ENCODE measurements around the gene ECE2.

ECE2 gene

DNA sequence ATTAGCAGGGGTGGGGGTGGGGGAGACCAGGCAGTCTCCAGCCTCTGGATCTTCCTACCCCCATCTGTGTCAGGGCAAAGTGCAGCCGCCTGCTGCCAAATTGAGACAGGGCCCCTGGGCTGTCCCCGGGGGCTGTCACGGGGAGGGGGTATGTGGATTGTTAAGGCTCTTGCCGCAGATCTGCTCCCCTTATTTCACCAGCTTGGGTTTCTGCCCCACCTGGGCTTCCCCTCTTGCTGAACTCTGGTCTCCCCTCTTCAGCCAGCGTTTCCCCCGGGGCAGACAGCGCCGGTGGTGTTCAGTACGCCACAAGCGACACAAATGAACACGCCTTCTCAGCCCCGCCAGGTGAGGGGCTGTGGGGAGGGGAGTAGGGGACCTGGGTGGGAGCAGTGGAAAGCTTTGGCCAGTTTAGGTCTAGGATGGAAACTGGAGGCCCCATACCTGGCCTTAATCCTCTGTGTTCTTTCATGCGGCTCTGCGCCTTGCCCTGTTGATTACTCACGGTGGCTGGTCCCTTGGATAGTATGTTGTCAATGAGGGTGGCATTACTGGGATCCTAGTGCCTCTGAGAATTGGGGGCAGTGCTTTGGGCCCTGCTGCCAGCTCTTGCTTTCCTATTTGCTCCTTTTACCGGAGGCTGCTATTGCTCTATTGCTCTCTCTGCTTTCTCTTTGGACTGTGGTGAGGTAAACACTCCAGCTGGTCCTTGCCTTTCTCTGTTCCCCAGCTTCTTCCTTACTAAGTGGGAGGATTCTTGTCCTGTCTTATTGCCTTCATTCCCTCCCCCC lies 40.2 kb downstream of the ECE2 start:
- DNase-seq = no peak

DNA sequence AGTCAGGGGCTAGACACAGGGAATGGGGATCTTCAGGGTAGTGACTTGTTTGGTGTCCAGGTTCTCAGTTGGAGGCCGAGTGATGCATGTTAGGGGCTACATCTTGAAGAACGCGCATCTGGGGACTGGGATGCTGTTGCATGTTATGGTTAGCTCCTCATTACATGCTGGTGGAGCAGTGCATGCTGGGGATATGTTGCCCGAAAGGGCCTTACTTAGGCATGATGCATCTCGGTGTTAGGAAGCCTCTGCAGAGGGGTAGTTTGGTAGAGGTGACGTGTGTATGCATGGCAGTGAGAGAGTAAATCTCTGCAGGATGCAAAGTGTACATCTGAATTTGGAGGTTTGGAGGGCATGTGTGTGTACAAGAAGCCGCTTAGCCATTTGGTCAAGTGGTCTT lies 41.0 kb downstream of the ECE2 start:
- DNase-seq = no peak

DNA sequence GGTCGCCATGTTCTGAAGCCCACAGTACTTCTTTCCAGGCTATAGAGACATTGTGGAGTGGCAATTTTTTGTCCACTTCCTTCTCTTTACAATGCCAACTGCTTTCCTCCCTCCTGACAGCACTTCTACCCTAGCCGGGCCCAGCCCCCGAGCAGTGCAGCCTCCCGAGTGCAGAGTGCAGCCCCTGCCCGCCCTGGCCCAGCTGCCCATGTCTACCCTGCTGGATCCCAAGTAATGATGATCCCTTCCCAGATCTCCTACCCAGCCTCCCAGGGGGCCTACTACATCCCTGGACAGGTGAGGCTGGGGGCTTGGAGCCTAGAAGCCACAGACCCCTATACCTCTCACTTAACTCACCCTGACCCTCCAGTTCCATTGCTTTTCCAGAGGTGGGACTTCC lies 41.4 kb downstream of the ECE2 start:
- no peak for DNase-seq

DNA sequence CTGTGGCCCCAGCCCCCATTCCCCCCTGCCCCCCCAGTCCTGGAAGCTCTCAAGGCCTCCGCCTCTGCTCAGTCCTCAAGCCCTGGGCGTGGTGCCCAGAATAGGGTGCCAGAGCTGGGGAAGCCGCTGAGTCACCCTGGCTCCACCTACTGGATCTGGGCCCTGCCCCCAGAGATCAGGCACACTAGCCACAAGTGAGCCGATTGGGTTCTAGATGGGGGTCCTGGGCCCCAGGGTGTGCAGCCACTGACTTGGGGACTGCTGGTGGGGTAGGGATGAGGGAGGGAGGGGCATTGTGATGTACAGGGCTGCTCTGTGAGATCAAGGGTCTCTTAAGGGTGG lies 44.3 kb downstream of the ECE2 start:
- DNase-seq = no peak

DNA sequence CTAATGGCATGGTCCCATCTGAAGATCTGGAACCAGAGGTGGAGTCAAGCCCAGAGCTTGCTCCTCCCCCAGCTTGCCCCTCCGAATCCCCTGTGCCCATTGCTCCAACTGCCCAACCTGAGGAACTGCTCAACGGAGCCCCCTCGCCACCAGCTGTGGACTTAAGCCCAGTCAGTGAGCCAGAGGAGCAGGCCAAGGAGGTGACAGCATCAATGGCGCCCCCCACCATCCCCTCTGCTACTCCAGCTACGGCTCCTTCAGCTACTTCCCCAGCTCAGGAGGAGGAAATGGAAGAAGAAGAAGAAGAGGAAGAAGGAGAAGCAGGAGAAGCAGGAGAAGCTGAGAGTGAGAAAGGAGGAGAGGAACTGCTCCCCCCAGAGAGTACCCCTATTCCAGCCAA lies 45.8 kb downstream of the ECE2 start:
- DNase-seq = no peak

DNA sequence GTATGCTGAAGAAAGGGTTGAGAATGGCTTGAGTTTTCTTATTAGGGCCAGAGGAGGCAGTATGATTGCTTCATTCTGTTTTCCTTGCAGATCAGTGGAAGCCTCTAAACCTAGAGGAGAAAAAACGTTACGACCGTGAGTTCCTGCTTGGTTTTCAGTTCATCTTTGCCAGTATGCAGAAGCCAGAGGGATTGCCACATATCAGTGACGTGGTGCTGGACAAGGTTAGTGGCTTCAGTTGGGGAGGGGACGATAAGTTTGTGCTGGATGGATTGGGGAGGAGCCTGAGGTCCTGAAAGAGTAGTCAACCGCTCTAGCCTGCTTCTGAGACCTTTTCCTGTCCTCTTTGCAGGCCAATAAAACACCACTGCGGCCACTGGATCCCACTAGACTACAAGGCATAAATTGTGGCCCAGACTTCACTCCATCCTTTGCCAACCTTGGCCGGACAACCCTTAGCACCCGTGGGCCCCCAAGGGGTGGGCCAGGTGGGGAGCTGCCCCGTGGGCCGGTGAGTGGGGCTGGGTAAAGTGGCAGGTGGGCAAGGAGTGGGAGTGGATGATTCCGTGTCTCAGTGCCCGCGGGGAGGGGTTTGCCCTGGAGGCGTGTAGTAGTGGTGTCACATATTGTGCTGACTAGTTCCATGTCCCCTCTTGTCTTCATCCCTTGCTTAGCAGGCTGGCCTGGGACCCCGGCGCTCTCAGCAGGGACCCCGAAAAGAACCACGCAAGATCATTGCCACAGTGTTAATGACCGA lies 47.1 kb downstream of the ECE2 start:
- DNase-seq = no peak

DNA sequence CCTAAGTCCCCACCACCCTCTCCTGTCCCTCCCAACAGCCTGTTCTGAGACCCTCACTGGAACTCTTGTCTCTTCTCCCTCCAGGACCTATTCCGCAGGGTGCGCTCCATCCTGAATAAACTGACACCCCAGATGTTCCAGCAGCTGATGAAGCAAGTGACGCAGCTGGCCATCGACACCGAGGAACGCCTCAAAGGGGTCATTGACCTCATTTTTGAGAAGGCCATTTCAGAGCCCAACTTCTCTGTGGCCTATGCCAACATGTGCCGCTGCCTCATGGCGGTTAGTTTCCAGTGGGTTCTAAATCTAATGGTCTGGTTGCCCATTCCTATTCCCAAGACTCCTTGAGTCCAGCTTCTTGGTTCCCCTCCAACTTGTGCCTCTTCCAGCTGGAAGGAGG lies 47.9 kb downstream of the ECE2 start:
- no peak for DNase-seq

DNA sequence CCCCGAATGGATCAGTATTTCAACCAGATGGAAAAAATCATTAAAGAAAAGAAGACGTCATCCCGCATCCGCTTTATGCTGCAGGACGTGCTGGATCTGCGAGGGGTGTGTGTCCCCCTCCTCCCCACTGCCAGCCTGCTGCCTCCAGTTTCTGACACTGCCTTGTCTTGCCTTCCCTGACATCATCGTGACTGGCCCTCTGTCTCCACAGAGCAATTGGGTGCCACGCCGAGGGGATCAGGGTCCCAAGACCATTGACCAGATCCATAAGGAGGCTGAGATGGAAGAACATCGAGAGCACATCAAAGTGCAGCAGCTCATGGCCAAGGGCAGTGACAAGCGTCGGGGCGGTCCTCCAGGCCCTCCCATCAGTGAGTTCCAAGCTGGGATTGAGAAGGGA lies 49.4 kb downstream of the ECE2 start:
- DNase-seq = no peak

DNA sequence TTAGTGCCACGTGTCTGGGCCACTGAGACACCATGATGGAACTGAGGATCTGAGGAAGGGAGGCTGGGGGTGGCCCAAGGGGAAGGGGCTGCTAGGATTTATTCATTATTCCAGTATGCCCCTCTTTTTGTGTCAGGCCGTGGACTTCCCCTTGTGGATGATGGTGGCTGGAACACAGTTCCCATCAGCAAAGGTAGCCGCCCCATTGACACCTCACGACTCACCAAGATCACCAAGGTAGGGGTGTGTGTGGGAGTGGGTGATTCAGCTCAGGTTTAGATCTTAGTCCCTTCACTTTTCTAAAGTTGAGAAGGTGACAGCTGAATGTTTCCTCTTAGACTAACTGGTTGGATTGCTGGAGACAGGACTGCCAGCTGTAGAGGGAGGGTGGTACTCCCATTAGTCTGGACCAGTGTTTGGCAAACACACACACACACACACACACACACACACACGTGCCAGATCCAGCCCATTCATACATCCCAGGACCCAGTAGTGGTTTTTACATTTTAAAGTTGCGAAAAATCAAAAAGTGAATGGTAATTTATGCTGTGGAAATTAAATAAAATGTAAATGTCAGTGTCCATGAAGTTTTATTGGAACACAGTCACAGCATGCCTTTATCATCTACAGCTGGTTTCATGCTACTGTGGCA lies 50.0 kb downstream of the ECE2 start:
- DNase-seq = no peak

DNA sequence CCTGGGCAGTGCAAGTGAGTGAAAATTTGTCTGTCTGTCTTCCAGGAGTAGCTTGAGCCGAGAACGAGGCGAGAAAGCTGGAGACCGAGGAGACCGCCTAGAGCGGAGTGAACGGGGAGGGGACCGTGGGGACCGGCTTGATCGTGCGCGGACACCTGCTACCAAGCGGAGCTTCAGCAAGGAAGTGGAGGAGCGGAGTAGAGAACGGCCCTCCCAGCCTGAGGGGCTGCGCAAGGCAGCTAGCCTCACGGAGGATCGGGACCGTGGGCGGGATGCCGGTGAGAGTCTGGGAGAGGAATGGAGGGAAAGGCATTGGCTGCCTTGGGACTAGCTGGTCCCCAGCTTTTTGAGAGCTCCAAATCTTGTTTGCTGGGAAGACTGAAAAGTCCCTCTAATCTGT lies 51.3 kb downstream of the ECE2 start:
- no peak for DNase-seq

DNA sequence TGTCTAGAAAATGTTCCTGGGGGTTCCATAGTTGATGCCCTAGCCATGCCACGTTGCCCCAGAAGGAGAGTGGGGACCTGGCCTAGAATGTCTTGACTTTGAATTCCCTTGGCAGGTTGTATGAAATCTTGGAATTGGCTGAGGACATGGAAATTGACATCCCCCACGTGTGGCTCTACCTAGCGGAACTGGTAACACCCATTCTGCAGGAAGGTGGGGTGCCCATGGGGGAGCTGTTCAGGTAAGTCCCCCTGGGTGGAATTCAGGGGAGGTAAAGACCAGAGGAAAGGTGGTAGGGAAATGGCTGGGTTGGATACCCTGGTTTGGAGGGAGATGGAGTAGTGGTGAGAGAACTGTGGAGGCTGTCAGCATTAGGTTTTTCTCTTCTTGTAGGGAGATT lies 52.7 kb downstream of the ECE2 start:
- no peak for DNase-seq

DNA sequence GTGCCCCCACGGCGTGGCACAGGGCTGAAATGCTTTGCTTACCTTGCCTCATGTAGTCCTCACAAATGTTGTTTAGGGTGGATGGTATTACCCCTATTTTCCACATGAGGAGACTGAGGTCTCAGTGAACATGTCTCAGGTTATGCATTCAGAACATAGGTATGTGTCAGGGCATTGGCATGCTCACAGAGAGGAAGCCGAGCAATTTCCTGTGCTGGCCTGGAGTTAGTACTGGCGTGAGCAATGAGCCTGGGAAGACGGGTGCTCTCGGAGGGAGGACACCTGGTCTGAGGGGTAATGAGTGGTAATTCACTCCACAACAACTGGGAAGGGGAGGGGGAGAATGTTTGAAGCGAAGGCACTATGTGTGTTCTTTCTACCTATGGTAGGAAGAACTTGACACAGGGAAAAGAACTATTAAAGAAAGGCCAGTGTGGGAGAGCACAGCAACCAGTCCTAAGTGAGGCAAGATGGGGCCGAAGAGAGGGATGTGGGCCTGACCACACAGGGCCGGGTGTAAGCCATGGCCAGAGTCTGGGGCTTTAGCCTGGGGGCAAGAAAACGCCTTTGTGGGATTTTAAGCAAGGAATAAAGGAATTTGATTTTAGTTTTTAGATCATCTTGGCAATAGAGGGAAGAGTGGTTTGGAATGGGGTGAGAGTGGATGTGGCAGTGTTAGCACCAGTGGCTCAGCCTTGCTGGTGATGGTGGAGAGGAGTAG lies 56.7 kb downstream of the ECE2 start:
- no peak for DNase-seq

DNA sequence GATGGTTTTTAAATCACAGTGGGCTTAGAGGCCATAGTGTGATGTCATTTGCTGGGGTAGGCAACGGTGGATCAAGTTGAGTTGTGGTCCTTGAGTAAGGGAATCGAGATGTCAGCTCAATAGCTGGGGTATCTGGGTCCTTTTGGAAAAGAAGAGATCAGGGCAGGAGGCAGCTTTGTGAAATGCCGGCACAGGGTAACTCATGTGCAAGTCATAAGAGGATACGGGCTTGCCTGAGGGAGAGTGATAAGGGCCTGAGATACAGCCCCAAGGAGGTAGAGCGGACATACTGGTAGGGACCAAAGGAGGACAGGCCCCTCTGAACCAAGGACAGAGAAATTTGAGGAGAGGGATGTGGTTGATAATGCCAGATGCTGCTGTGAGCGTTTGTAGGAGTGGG lies 57.4 kb downstream of the ECE2 start:
- DNase-seq = no peak

DNA sequence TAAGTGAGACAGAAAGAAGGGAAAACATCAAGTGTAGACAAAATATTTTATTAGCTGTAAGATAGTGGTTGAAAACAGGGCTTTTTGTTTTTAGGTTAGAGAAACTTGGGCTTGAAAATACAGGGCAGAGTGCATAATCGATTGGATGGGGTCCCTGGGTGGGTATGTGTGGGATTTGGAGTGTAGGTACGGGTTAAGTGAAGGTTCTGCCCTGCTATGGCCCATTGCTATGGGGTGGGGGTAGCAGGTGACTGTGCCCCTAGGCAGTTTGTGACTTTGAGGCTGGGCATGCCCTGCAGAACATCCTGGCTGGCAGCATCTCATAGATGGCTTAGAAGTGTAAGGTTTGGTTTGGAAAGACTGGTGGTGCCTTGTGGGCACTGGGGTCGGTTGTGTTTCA lies 57.9 kb downstream of the ECE2 start:
- no peak for DNase-seq

DNA sequence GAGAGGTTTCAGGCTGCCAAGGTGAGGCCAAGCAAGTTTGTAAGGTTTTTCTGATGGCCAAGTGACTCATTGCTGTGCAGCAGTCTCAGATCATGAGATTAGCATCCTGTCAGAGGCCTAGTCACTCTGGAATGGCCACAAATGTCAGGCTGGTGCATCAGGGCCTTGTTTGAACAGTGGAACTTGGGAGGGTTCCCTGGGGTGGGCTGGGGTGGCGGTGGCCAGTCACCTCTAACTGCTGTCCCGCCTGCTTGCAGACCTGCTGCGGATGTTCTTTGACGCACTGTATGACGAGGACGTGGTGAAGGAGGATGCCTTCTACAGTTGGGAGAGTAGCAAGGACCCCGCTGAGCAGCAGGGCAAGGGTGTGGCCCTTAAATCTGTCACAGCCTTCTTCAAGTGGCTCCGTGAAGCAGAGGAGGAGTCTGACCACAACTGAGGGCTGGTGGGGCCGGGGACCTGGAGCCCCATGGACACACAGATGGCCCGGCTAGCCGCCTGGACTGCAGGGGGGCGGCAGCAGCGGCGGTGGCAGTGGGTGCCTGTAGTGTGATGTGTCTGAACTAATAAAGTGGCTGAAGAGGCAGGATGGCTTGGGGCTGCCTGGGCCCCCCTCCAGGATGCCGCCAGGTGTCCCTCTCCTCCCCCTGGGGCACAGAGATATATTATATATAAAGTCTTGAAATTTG lies 58.8 kb downstream of the ECE2 start:
- DNase-seq = no peak

DNA sequence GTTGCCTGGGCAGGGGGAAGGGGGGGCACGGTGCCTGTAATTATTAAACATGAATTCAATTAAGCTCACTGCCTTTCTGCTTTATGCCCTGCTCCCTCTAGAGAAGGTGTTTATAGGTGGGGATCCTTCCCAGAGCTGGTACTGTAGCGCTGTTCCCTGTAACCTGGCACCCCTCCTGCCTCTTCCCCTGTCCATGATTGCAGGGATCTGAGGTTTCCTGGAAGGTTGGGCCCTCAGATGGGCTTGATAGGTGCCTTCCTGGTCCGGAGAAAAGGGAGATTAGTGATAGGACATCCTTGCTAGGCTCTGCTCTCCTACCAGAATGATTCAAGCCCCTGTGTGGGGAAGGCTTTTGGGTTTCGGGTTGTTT lies 59.5 kb downstream of the ECE2 start:
- no peak for DNase-seq

DNA sequence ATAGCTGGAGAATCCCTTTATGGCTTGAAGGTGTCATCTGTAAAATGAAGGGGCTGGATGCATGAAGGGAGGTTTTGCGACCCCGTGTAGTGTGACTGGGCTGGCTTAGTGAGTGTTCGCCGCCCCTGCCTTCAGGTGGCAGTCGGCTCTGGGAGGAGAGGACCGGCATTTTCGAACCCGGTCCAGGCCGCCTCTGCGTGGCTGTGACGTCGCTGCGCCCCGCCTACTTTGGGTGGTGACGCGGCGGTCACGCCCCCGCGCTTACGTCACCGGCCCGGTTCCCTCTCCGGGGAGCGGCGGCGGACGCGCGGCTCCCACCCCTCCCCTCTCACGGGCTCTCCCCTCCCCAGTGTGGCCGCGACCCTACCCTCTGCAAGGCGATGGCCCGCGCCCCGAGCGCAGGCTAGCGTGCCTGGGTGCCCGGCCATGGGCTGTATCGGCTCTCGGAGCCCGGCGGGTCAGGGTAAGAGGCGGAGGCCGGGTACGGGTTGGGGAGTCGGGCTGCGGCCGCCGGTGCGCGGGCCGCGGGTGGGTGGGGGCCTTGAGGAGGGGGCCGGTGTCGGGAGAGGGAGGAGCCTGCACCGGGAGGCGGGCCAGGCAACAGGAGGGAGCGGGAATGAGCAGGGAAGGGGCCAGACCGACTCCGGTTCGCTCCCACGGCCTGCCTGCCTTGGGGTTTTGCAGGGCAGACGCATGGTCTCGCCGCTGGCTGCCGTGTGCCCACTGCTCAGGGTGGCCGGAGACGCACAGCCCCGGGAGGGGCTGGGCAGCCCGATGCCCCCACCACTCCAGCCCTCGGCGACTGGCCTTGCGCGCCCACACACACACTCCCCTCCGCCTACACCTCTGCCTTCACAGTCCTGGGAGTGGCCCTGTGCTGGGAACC lies 60.1 kb downstream of the ECE2 start:
- DNase-seq = no peak

DNA sequence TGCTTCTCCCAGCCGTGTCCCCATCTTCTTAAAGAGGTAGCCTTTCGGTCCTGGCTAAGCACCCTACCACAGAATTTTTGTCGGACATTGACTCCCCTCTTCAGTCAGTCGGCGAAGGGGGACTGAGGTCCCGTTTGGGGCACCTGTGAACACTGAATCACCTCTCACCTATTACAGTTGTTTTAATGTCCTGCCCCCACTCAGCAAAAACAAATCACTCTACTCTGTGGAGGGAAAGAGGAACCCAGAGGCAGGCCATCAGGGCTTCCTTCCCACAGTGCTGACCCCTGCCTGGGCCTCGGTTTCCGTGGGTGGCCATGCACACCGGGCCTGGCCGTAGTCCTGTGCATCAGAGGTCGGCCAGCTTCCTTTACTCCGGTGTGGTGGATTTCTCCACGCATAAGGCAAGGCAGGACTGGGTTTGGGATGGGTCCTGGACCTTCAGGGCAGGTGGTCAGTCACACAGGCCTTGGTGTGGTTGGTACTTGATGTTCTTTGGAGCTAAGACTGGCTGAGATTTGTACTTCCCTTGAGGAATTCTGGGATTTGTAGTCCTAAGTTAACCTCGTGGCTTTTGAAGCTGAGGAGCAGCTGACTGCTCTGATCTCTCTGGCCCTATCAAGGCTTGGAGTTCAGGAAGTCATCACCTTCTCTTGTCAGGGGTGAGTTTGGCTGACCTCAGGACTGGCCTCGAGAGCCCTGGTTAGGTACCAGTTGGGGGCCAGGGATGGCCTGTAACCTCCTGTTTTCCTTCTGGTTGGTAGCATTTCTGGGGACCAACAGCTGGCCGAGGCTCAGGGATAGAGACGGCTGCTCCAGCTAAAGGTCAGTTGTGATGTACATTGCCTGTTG lies 61.0 kb downstream of the ECE2 start:
- no peak for DNase-seq

DNA sequence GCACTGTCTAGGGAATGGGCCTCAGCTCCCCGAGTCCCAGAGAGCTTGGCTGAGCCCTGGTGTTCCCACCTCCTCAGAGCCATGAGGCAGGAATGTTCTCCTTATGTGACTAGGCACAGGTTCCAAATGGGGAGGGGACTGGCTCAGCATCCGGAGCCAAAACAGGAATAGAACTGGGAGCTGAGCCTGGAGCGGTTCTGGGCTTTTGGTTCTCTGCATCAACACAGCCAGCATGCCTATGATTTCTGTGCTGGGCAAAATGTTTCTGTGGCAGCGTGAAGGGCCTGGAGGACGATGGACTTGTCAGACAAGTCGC lies 61.5 kb downstream of the ECE2 start, which contains the start of gene FAM131A:
TSS of gene FAM131A (plus strand) at position 202 of the 316 bp plus-strand sequence. CDS start at position 233, 31 bp downstream.
- no peak for DNase-seq

DNA sequence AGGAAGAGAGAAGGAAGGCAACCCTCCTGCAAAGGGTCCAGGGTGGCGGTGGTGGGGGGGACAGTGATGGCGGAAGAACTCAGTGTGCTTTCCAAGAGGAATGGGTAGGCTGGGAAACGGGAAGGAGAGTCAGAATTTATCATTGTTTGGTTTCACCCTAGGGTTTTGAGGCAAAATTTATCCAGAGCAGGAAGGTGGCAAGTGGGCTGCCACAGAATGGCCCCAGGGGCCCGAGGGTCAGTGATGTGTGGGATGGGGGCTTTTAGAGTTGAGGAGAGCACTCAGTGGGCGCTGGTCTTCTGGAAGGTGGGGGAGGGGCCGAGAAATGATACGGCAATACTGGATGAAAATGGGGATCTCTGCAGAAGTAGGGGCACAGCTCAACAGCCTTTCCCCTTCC lies 62.2 kb downstream of the ECE2 start:
- DNase-seq = no peak

DNA sequence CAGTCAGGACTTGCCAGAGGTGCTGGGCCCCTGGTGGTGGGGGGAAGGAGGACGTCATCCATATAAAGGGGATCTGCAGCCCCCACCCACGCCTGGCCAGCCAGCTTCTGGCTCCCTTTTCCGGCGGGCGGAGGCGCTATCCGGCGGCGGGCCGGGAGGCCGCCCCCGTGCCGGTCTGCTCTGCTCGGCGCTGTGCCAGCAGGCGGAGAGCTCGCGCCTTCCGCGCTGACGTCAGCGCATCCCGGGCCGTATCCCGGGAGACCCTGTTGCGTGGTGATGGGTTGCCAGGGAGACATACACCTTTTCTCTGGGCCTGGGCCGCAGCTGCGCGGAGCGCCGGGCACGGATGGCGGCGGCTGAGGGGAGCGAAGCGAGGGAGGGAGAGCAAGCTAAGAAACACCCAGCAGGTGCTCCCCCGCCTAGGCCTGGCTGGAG lies 62.7 kb downstream of the ECE2 start:
- no peak for DNase-seq

Measured in KG1 (cell line).